HG03108 (cell line): Measurements from ENCODE around the gene PYROXD2.

Experiments
- ATAC-seq: cut with Tn5 transposase; IDR thresholded peaks from one replicate; pipeline ENCODE4 v1.9.1; 2021; ENCODE audit warnings: moderate library complexity; ENCODE audit not compliant: unreplicated experiment

PYROXD2 gene

GRCh38 chr10:98340261-98340939 is 74.6 kb downstream of the PYROXD2 start:
- no peak for ATAC-seq

DNA sequence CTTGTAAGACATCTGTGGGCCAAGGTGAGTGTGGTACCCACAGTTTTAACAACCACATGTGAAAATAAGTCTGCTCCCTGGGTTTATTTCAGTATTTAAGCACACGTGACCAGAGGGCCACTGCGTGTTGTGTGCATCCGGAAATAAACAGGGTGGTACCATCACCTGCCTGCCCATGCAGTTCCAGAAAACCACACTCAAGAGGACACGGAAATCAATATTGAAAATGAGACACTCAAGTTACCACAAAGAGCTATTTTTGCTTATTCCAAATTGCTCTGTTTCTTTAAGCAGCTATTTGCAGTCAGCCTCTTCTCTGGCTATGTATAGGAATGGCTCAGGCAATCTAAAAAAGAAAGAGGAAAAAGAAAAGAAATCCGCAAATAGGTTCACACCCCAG is 75.2 kb downstream of the PYROXD2 start:
- ATAC-seq: peak; percentile 88

DNA sequence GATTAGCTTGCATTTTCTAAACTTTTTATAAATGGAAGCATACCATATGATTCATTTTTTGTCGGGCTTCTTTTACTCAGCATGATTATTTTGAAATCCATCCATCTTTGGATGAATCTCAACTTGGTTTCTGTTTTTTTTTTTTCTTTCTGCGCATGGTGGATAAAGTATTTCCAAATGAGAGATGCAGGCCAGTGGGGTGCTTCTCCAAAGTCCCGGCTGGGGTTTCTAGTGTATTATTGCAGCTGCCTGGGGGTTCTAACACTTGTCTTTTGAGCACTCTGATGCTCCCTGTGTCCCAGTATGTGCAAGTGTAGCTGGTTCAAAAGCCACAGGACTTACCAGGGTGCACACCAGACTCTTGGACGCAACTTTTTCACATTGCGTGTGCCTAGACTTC is 76.1 kb downstream of the PYROXD2 start:
- no peak for ATAC-seq

- ATAC-seq: no peak
These were observed 76.7 kb downstream of the PYROXD2 start for GRCh38 chr10:98338318-98338717.

GRCh38 chr10:98337484-98337883 is 77.5 kb downstream of the PYROXD2 start:
- no peak for ATAC-seq
